Spleen (tissue), 13 donors: ENCODE measurements around the gene RHOBTB1. TPM values are rescaled to one million over a fixed set of nuclear protein-coding genes. Genes with fewer than 3 reads are reported as not detected.

ENCODE experiments used
- DNase-seq: peaks from one replicate; pipeline ENCODE4 v3.0.0-alpha.2; 2020
- H3K27ac ChIP-seq, 8 donors: fragments of 200-600 bp; sonication (generic) in 7 of 8; 1 replicate in 4 of 8; 2 replicates in 4 of 8; pipeline versions ENCODE4 v1.5.0 to v1.8.0; 2016 to 2021; ENCODE audit warnings: inconsistent platforms in 4 of 8, mild to moderate bottlenecking in 4 of 8, moderate library complexity in 1 of 8
- H3K27me3 ChIP-seq, 7 donors: fragments of 200-600 bp; sonication (generic) in 6 of 7; replicated peaks in 1 of 7; 1 replicate in 4 of 7; 2 replicates in 3 of 7; pipeline versions ENCODE4 v1.5.0 to v1.8.0; 2016 to 2021; ENCODE audit warnings: inconsistent platforms in 3 of 7, mild to moderate bottlenecking in 1 of 7
- H3K36me3 ChIP-seq, 6 donors: fragments of 200-600 bp; sonication (generic) in 5 of 6; 1 replicate in 4 of 6; 2 replicates in 2 of 6; pipeline versions ENCODE4 v1.5.0 to v1.8.0; 2016 to 2021; ENCODE audit warnings: inconsistent platforms in 2 of 6
- H3K4me1 ChIP-seq, 6 donors: fragments of 200-600 bp; sonication (generic) in 5 of 6; 1 replicate in 3 of 6; 2 replicates in 3 of 6; pipeline versions ENCODE4 v1.5.0 to v1.8.0; 2016 to 2021; ENCODE audit warnings: inconsistent platforms in 3 of 6
- H3K4me3 ChIP-seq, 8 donors: fragments of 200-600 bp; sonication (generic) in 7 of 8; 1 replicate in 4 of 8; 2 replicates in 4 of 8; pipeline versions ENCODE4 v1.5.0 to v1.8.0; 2016 to 2021; ENCODE audit warnings: inconsistent platforms in 4 of 8, mild to moderate bottlenecking in 4 of 8, moderate library complexity in 2 of 8
- H3K9me3 ChIP-seq, 8 donors: fragments of 200-600 bp; sonication (generic) in 7 of 8; 1 replicate in 4 of 8; 2 replicates in 4 of 8; pipeline versions ENCODE4 v1.5.0 to v1.8.0; 2016 to 2021; ENCODE audit warnings: inconsistent platforms in 4 of 8
- CTCF ChIP-seq, 11 experiments: fragments of 200-600 bp in 7 of 11; fragments of 450-650 bp in 4 of 11; sonication (generic) in 4 of 11; IDR thresholded peaks in 8 of 11; conservative IDR thresholded peaks in 3 of 11; 1 replicate in 7 of 11; 2 replicates in 4 of 11; pipeline versions ENCODE4 v1.4.0 to v1.8.0; 2016 to 2021; ENCODE audit warnings: antibody characterized with exemption in 11 of 11, inconsistent platforms in 4 of 11, mild to moderate bottlenecking in 1 of 11
- POLR2A ChIP-seq, 3 donors: fragments of 450-650 bp; IDR thresholded peaks; one replicate each; pipeline ENCODE4 v1.5.1; 2017; ENCODE audit warnings: antibody characterized with exemption in 3 of 3, mild to moderate bottlenecking in 1 of 3
- POLR2AphosphoS5 ChIP-seq, 3 donors: sonication (generic); formaldehyde crosslinking; IDR thresholded peaks; one replicate each; pipeline ENCODE4 v1.5.1; 2017; ENCODE audit warnings: antibody characterized with exemption in 3 of 3
- WGBS, 5 donors: extraction: QIAGEN DNeasy Blood & Tissue Kit in 3 of 5; methylation state at CpG; one replicate each; pipeline versions ENCODE4 v1.1.5 to v1.1.7; 2013 to 2018; 5-methylcytosine and 5-hydroxymethylcytosine counted together
- intact Hi-C: fragments of 100-400 bp; cut with DNase I; formaldehyde crosslinking; loops from one replicate; pipeline ENCODE4 v1.15.0; 2023; ENCODE audit warnings: low total_unique reads
- long read RNA-seq, 2 donors: transcript quantifications; one replicate each; lab custom pipeline, GENCODE V29; 2026
- polyA plus RNA-seq, 3 donors: library from polyadenylated mRNA; stranded (reverse); fragments of 200-250 nt; gene quantifications; one replicate each; pipeline ENCODE4 v1.2.1, GENCODE V29; 2013
- total RNA-seq, 7 donors: library from RNA; depleted of rRNA in 3 of 7; stranded (reverse); fragments of >200 nt in 3 of 7; fragmentation: NEBNext Ultra II Directional in 4 of 7; extraction: Animal tissue kit (Norgen Biotek cat#: 25700) in 4 of 7; gene quantifications; one replicate each; pipeline versions ENCODE4 v1.1.0 to v1.2.1, GENCODE V29; 2016 to 2021
- donor health status: healthy with polysubstance abuse.
- donor health status: DM: no; HTN: no; CAD: no; lungs with moderate emphysema.
- donor health status: DM: no; HTN: no; CAD: no.
- donor health status: Bipolar disorder and iron deficiency.
- donor health status: healthy.
- donor health status: DM: no; HTN: no; CAD: no.
- donor health status: DM: yes; HTN: yes; CAD: no.

The RHOBTB1 gene, protein sequence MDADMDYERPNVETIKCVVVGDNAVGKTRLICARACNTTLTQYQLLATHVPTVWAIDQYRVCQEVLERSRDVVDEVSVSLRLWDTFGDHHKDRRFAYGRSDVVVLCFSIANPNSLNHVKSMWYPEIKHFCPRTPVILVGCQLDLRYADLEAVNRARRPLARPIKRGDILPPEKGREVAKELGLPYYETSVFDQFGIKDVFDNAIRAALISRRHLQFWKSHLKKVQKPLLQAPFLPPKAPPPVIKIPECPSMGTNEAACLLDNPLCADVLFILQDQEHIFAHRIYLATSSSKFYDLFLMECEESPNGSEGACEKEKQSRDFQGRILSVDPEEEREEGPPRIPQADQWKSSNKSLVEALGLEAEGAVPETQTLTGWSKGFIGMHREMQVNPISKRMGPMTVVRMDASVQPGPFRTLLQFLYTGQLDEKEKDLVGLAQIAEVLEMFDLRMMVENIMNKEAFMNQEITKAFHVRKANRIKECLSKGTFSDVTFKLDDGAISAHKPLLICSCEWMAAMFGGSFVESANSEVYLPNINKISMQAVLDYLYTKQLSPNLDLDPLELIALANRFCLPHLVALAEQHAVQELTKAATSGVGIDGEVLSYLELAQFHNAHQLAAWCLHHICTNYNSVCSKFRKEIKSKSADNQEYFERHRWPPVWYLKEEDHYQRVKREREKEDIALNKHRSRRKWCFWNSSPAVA
- total RNA-seq, result 10 to 100 TPM; 12.1 to 49.2 (median 24.8) TPM
- 10 to 100 TPM in 1 of 3 donors, 1 to 10 TPM in 2; 4.9 to 15.3 (median 4.9) TPM for polyA plus RNA-seq
- long read RNA-seq, donor 1, full-length matches to known transcripts, result 2 of 2 reads
- long read RNA-seq, donor 1, partial matches to known transcripts, result 0 of 2 reads
- long read RNA-seq, donor 1, other reads (novel, unspliced or antisense), result 0 of 2 reads
- long read RNA-seq, donor 2, full-length matches to known transcripts, result 1 of 1 reads
- long read RNA-seq, donor 2, partial matches to known transcripts, result 0 of 1 reads
- long read RNA-seq, donor 2, other reads (novel, unspliced or antisense), result 0 of 1 reads

GRCh38 chr10:60944058-60944909 is at the start of gene RHOBTB1:
TSS of gene RHOBTB1 (minus strand) at chr10:60944185. CDS start at chr10:60911542, 32,643 bp downstream.
- TF ChIP-seq CTCF (IDR thresholded peaks at IDR 0.05 in 8 of 11, conservative IDR thresholded peaks at IDR 0.05 in 3 of 11) (no peak), POLR2AphosphoS5 (IDR thresholded peaks at IDR 0.05) (peak; percentile 73 to 93 (median 87)), POLR2A (IDR thresholded peaks at IDR 0.05) (peak in 2 of 3 donors; percentile 30 to 79)
- Histone ChIP-seq H3K4me3 (peak within 1 kb of the TSS; percentile 54 to 83 (median 62)), H3K27ac (peak within 1 kb of the TSS; percentile 30 to 95 (median 92)), H3K36me3 (no peaks in the 10 kb centered on the region), H3K9me3 (no peaks in the 10 kb centered on the region), H3K4me1 (peaks cover 0 to 46% (median 24%) of the 10 kb centered on the region in 6 donors), H3K27me3 (peaks cover 0 to 36% (median 0%) of the 10 kb centered on the region in 7 donors)
- DNase-seq, result peak; percentile 91
- intact Hi-C loops, result no loop called here
- 1 to 2% (median 1%) methylated on average over 43 to 77 of the region's 77 CpGs for WGBS, 5 donors

GRCh38 chr10:60992636-60993035 is 48.7 kb upstream of the RHOBTB1 start:
- no peak overlapping the region for H3K4me3 ChIP-seq

GRCh38 chr10:60990663-60991062 is 46.7 kb upstream of the RHOBTB1 start:
- no peaks in the 10 kb centered on the region for H3K4me1 ChIP-seq
- no peak for DNase-seq
- H3K9me3 ChIP-seq, result no peaks in the 10 kb centered on the region
- no peak overlapping the region for H3K27ac ChIP-seq
- H3K27me3 ChIP-seq, result no peaks in the 10 kb centered on the region
- H3K4me3 ChIP-seq, result no peak overlapping the region
- intact Hi-C loops, result no loop called here
- no peak for TF ChIP-seq CTCF (IDR thresholded peaks at IDR 0.05 in 8 of 11, conservative IDR thresholded peaks at IDR 0.05 in 3 of 11)
- TF ChIP-seq POLR2AphosphoS5 (IDR thresholded peaks at IDR 0.05), result no peak
- no peak for TF ChIP-seq POLR2A (IDR thresholded peaks at IDR 0.05)
- WGBS, 5 donors, result 90 to 98% (median 93%) methylated on average over 1 of the region's 1 CpG
- no peaks in the 10 kb centered on the region for H3K36me3 ChIP-seq

More at GRCh38 chr10:60992636-60993035, 48.7 kb upstream of the RHOBTB1 start:
- H3K4me1 ChIP-seq, result no peaks in the 10 kb centered on the region
- H3K27me3 ChIP-seq, result no peaks in the 10 kb centered on the region
- 87 to 95% (median 90%) methylated on average over 1 of the region's 1 CpG for WGBS, 5 donors
- no peaks in the 10 kb centered on the region for H3K36me3 ChIP-seq
- DNase-seq, result no peak
- H3K27ac ChIP-seq, result no peak overlapping the region
- TF ChIP-seq POLR2AphosphoS5 (IDR thresholded peaks at IDR 0.05), result no peak
- no peak for TF ChIP-seq POLR2A (IDR thresholded peaks at IDR 0.05)
- TF ChIP-seq CTCF (IDR thresholded peaks at IDR 0.05 in 8 of 11, conservative IDR thresholded peaks at IDR 0.05 in 3 of 11), result no peak
- intact Hi-C loops, result no loop called here
- H3K9me3 ChIP-seq, result no peaks in the 10 kb centered on the region
